Stimulated activated CD8-positive, alpha-beta memory T cell treated with anti-CD3 and anti-CD28 coated beads, Interleukin-2, amount 100 ng/mL, for 1 hour (primary cell): Measurements from ENCODE around the gene GCAT.
"Not testable (repeated sequence)": the region's sequence is repeated elsewhere in the genome, so short reads cannot be mapped to it uniquely, and the experiment has no call there.

Source experiments
- DNase-seq, 2 donors: peaks; one replicate each; pipeline ENCODE4 v3.0.0-alpha.2; 2020; ENCODE audit warnings: low read depth in 2 of 2

GCAT gene

GRCh38 chr22:37782340-37783168 lies 25.2 kb upstream of the GCAT start:
- DNase-seq, result no peak

- DNase-seq, result no peak
Measured at GRCh38 chr22:37784829-37785495, 22.8 kb upstream of the GCAT start.

GRCh38 chr22:37790234-37790633 lies 17.5 kb upstream of the GCAT start:
- DNase-seq, result no peak

GRCh38 chr22:37792494-37792893 lies 15.2 kb upstream of the GCAT start:
- no peak for DNase-seq

GRCh38 chr22:37794376-37794775 lies 13.4 kb upstream of the GCAT start:
- no peak for DNase-seq

- no peak for DNase-seq
Measured at GRCh38 chr22:37796079-37796478, 11.7 kb upstream of the GCAT start.

- not testable (repeated sequence) for DNase-seq
Measured at GRCh38 chr22:37797259-37797658, 10.5 kb upstream of the GCAT start.

GRCh38 chr22:37797874-37798500 lies 9.7 kb upstream of the GCAT start:
- DNase-seq, result no peak

GRCh38 chr22:37799979-37800378 lies 7.8 kb upstream of the GCAT start:
- DNase-seq, result not testable (repeated sequence)

GRCh38 chr22:37801946-37802309 lies 5.8 kb upstream of the GCAT start:
- DNase-seq, result no peak

GRCh38 chr22:37802310-37803194 lies 5.2 kb upstream of the GCAT start:
- DNase-seq, result no peak

- no peak for DNase-seq
Measured at GRCh38 chr22:37803195-37803638, 4.5 kb upstream of the GCAT start.

- DNase-seq, result no peak
Measured at GRCh38 chr22:37803639-37804351, 3.9 kb upstream of the GCAT start.

GRCh38 chr22:37804352-37804880 lies 3.3 kb upstream of the GCAT start:
- no peak for DNase-seq

- peak; percentile 18 to 24 for DNase-seq
Measured at GRCh38 chr22:37804881-37805809, 2.6 kb upstream of the GCAT start.

- DNase-seq, result no peak
Measured at GRCh38 chr22:37805810-37806277, 1.9 kb upstream of the GCAT start.

GRCh38 chr22:37806409-37807333 lies 1.1 kb upstream of the GCAT start:
- no peak for DNase-seq

GRCh38 chr22:37808294-37808657 lies 542 bp downstream of the GCAT start:
- DNase-seq, result no peak
